GM19467 (cell line): Measurements from ENCODE around the gene PLPPR2.
A peak's percentile ranks its signal among the peaks of the same experiment; 100 is the strongest.
"Not testable (repeated sequence)": the region's sequence is repeated elsewhere in the genome, so short reads cannot be mapped to it uniquely, and the experiment has no call there.

Source experiments
- ATAC-seq: cut with Tn5 transposase; IDR thresholded peaks from one replicate; pipeline ENCODE4 v1.9.1; 2021; ENCODE audit warnings: mild to moderate bottlenecking, moderate library complexity; ENCODE audit not compliant: unreplicated experiment

Gene PLPPR2

GRCh38 chr19:11355160-11356073 lies at the start of gene PLPPR2:
PLPPR2 (plus strand) TSS chr19:11355432; CDS start chr19:11357674, 2,242 bp downstream.
- ATAC-seq: peak; percentile 55

GRCh38 chr19:11306337-11306736 lies 48.9 kb upstream of the PLPPR2 start:
- no peak for ATAC-seq

- not testable (repeated sequence) for ATAC-seq
These were observed 34.8 kb upstream of the PLPPR2 start for GRCh38 chr19:11320278-11320995.

- no peak for ATAC-seq
These were observed 33.8 kb upstream of the PLPPR2 start for GRCh38 chr19:11321191-11322126.

GRCh38 chr19:11322269-11323024 lies 32.8 kb upstream of the PLPPR2 start:
- no peak for ATAC-seq

DNA sequence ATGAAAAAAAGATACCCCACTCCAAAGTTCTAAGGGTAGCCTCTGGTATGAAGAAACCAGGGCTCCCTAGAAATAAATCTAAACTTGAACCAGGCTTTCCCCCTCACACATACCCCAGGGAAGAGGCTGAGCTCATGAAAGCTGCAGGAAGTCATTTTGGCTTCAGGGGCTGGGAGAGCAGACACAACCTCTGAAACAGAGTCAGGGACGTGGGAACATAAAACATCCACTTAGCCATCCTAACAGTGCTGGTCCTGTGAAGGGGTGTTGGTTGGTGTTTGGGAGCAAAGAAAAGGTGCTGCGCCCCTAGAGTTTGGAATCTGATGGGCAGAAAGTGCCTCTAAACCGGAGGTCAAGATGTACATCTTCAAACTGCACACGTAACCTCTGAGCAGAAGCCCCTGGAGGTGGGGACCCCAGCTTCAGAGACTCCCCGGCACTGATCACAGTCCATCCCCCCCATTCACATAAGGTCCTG lies 31.6 kb upstream of the PLPPR2 start:
- ATAC-seq: no peak

DNA sequence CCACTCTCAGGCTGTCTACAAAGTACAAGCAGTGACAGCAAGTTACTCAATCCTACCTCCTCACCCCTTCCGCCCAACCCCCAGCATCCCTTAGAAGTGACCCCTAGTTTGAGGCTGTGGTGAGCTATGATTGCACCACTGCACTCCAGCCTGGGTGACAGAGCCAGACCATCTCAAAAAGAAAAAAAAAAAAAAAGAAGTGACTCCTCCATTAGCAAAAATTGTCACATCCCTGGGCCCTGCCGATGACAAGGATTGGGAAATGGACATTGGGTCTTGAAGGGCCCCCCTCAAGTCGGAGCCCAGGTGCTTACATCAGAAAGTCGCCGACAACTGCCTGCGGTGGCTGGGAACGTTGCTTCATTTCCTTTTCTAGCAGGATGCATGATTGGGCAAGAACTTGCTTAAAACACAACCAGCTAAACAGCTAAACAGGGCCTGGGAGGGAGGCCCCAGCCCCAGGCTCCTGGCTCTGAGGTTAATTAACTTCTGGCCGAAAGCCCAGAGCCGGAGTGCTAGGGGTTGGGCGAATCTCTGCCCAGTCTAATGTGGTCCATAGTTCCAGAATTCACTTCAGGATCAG lies 31.1 kb upstream of the PLPPR2 start:
- ATAC-seq: peak; percentile 48

GRCh38 chr19:11324748-11325389 lies 30.4 kb upstream of the PLPPR2 start:
- no peak for ATAC-seq

DNA sequence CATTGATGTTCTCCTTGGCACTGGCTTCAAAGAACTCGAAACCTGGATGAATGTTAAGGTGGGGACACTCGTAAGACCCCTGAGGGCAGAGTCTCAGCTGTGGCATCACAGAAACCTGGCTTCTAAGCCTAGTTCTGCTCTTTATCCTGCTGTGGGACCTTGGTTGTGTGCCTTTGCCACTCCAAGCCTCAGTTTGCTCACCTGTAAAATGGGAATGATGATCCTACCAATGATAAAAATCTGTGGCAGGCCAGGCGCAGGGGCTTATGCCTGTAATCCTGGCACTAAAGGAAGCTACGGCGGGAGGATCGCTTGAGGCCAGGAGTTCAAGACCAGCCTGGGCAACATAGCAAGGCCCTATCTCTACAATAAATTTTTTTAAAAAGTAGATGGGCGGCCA lies 29.7 kb upstream of the PLPPR2 start:
- ATAC-seq: no peak

GRCh38 chr19:11330127-11330526 lies 25.1 kb upstream of the PLPPR2 start:
- no peak for ATAC-seq

DNA sequence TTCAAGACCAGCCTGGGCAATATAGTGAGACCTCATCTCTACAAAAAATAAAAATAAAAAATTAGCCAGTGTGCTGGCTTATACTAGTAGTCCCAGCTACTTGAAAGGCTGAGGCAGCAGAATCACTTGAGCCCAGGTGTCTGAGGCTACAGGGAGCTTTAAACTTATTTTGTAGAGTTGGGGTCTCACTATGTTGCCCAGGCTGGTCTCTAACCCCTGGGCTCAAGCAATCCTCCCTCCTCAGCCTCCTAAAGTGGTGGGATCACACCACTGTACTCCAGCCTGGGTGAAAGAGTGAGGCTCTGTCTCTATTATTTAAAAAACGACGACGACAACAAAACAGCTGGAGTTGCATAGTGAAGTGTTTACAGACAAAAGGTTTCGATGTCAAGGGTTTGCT lies 23.7 kb upstream of the PLPPR2 start:
- no peak for ATAC-seq

DNA sequence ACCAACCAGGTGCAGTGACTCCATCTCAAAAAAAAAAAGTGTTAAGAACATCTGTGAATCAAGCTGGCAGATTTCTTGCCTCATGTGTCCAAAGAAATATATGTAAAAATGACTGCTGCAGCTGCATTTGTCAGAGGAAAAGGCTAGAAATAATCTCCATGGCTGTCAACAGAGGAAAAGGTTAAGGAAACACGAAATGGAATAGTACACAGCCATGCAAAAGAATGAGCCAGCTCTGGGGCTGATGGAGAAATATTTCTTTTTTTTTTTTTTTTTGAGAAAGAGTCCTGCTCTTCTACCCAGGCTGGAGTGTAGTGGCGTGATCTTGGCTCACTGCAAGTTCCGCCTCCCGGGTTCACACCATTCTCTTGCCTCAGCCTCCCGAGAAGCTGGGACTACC lies 22.4 kb upstream of the PLPPR2 start:
- ATAC-seq: no peak

DNA sequence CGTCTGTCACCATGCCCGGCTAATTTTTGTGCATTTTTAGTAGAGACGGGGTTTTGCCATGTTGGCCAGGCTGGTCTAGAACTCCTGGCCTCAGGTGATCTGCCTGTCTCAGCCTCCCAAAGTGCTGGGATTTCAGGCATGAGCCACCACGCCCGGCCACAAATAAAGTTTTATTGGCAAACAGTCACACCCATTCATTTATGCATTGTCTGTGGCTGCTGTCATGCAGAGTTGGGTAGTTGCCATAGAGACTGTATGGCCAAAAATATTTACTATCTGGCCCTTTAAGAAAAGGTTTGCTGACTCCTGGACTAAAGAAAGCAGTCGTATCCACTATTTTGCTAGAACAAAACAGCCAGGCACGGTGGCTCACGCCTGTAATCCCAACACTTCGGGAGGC lies 21.4 kb upstream of the PLPPR2 start:
- ATAC-seq: not testable (repeated sequence)

DNA sequence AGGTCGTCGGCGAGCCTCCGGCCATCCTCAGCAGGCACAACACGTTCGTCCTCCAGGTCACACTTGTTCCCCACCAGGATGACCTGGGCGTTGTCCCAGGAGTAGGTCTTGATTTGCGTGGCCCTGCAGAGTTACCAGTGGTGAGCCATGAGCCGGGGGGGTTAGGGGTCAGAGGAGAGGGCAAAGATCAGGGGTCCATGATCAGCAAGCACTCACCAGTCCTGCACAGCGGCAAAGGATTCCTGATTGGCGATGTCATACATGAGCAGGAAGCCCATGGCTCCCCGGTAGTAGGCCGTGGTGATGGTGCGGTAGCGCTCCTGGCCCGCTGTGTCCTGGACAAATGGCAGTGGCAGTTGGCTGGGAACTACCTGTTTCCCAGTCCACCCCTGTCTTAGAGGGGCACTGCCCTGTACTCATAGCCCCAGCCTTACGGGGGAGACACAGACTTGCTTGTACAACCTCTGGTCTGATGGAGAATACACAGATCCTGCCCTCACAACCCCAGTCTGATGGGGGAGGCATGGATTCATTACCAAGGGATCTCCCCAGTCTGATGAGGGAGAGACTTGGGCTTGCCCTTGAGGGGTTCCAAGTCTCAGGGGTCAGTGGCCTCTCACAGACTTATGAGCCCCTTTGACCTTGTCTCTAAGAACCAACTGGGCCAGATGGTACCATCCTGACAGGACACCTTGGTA lies 19.6 kb upstream of the PLPPR2 start:
- no peak for ATAC-seq

GRCh38 chr19:11337080-11337479 lies 18.2 kb upstream of the PLPPR2 start:
- ATAC-seq: no peak

- no peak for ATAC-seq
These were observed 17.1 kb upstream of the PLPPR2 start for GRCh38 chr19:11338121-11338520.

DNA sequence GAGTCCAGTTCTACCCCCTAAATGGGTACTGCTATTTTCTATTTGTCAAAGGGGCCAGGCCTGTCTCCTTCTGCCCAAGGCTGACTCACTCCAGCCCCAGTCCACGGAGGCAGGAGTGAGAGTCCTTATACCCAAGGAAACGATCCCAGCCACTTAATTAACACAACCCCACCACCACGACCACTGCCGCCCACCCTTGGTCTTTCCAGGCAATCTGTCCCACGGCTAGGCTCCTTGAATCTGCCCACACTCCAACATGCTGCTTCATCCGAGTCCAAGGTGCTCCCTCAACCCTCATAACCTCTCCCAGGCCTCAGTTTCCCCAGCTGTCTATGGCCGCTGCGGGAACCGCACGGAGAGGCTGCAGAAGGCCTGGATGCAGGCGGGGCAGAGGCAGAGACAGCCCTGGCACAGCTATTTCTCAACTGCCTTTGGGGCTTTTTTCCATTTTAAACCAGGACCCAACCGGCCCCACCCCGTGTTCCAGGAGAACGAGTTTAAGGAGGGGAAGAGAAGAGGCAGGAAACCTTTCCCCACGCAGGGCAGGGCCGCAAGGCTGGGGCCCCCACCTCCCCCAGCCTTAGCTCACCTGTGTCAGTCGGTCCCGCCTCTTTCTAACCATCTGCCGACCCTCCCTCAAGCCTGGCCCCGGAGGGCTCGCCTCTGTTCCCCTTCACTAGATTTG lies 16.5 kb upstream of the PLPPR2 start:
- no peak for ATAC-seq
